ENCODE measurements around the gene C19orf38.

C19orf38 gene

DNA sequence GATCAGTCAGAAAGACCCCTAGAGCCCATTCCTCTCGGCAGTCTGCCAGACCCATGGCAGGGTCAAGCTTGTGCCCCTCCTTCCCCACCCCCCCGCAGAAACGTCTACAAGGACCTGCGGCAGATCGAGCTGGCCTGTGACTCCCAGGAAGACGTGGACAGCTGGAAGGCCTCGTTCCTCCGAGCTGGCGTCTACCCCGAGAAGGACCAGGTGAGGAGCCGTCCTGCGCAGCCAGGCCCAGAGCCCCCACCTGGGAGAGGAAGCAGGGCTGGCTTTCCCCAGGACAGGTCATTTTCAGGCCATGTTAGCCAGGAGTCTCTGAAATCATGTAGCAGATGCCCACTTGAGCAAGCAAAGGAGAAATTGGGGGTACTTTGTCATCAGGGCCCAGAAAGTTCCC is 24.5 kb upstream of the C19orf38 start:
- no peak for DNase-seq (ENCODE audit: extremely low read depth, low read depth)
- TF ChIP-seq, protein P1, sequence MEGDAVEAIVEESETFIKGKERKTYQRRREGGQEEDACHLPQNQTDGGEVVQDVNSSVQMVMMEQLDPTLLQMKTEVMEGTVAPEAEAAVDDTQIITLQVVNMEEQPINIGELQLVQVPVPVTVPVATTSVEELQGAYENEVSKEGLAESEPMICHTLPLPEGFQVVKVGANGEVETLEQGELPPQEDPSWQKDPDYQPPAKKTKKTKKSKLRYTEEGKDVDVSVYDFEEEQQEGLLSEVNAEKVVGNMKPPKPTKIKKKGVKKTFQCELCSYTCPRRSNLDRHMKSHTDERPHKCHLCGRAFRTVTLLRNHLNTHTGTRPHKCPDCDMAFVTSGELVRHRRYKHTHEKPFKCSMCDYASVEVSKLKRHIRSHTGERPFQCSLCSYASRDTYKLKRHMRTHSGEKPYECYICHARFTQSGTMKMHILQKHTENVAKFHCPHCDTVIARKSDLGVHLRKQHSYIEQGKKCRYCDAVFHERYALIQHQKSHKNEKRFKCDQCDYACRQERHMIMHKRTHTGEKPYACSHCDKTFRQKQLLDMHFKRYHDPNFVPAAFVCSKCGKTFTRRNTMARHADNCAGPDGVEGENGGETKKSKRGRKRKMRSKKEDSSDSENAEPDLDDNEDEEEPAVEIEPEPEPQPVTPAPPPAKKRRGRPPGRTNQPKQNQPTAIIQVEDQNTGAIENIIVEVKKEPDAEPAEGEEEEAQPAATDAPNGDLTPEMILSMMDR (IDR thresholded peaks at IDR 0.05; ENCODE audit: low read depth, low read length): no peak

GRCh38 chr19:10826231-10826630 is 22.0 kb upstream of the C19orf38 start:
- no peak for DNase-seq (ENCODE audit: extremely low read depth, low read depth)
- TF ChIP-seq, protein P1 (IDR thresholded peaks at IDR 0.05; ENCODE audit: low read depth, low read length): no peak

DNA sequence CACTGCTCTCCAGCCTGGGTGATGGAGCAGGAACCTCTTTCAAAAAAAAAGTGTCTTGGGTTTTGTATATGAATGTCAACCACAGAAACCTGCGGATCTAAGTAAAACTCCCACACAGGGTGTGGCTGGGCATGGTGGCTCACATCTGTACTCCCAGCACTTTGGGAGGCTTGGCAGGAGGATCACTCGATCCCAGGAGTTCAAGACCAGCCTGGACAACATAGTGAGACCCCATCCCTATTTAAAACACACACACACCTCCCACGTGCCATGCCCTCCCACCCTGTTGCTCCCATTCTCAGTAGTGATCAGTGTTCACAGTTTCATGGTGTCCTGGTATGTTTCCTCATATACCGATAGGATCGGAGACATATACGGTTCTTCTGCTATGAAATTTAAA is 21.4 kb upstream of the C19orf38 start:
- TF ChIP-seq, protein P1 (IDR thresholded peaks at IDR 0.05; ENCODE audit: low read depth, low read length): no peak
- DNase-seq (ENCODE audit: extremely low read depth, low read depth): no peak

DNA sequence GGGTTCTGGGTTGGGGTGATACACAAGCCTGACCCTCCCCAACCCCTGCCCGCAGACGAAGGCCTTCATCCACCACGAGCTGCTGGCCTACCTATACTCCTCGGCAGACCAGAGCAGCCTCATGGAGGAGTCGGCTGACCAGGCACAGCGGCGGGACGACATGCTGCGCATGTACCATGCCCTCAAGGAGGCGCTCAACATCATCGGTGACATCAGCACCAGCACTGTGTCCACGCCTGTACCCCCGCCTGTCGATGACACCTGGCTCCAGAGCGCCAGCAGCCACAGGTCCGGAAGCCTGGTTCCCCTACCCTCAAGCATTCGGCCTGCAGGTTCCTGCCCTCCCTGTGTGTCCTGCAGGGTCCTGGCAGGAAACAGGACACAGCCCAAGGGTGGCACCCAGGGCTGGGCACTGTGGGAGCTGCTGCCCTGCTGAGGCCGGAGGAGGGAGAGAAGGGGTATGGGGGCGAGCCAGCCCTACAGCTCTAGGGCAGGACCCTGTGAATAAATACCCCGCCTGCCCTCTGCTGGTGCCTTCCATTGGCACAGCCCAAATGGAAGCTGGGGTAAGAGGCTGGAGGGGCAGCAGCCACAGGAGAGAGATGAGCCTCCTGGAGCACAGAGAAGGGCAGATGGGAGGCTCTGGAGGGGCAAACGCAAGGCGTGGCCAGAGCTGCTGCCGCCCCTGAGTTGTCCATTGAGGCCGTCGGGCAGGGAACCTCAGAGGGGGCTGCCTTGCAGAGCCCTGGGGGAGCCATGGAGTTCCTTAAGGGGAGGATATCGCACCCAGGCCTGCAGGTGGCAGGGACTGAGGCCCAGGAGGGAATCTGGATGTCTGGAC is 19.0 kb upstream of the C19orf38 start:
- TF ChIP-seq, protein P1 (IDR thresholded peaks at IDR 0.05; ENCODE audit: low read depth, low read length): no peak; the same call in none of the 2 replicates
- DNase-seq (ENCODE audit: extremely low read depth, low read depth): no peak

DNA sequence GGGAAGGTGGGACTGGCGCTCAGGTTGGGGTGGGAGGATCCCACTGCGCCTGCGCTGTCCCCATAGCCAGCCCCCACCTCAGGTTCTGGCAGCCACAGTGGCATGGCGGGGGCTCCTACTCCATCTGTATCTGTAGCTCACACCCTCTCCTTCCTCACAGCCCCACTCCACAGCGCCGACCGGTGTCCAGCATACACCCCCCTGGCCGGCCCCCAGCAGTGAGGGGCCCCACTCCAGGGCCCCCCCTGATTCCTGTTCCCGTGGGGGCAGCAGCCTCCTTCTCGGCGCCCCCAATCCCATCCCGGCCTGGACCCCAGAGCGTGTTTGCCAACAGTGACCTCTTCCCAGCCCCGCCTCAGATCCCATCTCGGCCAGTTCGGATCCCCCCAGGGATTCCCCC is 18.2 kb upstream of the C19orf38 start:
- DNase-seq (ENCODE audit: extremely low read depth, low read depth): no peak
- TF ChIP-seq, protein P1 (IDR thresholded peaks at IDR 0.05; ENCODE audit: low read depth, low read length): no peak

GRCh38 chr19:10830370-10830769 is 17.8 kb upstream of the C19orf38 start:
- DNase-seq (ENCODE audit: extremely low read depth, low read depth): no peak
- TF ChIP-seq, protein P1 (IDR thresholded peaks at IDR 0.05; ENCODE audit: low read depth, low read length): no peak

DNA sequence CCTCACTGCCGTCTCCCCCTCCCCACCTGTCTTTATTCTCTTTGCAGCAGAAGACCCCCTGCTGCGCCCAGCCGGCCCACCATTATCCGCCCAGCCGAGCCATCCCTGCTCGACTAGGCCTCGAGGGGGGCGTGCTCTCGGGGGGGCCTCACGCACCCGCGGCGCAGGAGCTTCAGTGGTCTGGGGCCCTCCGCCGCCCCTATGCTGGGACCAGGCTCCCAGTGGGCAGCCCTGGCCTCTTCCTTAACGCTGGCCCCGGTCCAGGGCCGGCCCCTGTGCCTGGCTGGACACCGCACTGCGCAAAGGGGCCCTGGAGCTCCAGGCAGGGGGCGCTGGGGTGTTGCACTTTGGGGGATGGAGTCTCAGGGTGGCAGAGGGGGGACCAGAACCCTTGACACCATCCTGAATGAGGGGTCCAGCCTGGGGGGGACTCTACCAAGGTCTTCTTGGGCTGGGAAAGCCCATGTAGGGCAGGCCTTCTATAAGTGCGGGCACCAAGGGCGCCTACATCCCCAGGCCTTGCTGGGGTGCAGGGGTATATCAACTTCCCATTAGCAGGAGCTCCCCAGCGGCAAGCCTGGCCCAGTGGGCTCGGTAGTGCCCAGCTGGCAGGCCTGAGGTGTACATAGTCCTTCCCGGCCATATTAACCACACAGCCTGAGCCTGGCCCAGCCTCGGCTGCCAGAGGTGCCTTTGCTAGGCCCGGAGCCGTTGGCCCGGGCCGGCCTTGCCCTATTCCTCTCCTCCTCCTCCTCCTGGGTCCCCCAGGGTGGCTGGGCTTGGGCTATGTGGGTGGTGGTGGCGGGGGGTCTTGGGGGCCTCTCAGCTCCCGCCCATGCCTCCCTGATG is 17.1 kb upstream of the C19orf38 start:
- no peak for DNase-seq (ENCODE audit: extremely low read depth, low read depth)
- TF ChIP-seq, protein P1 (IDR thresholded peaks at IDR 0.05; ENCODE audit: low read depth, low read length): no peak

Data from AG09319 (cell line).